NCI-H510A (cell line): ENCODE measurements around the gene GRAMD1C.

Source experiments
- DNase-seq: peaks from one replicate; lab custom pipeline; 2025; lab: John Stamatoyannopoulos, UW

The GRAMD1C gene

GRCh38 chr3:113952921-113953320 lies 114.3 kb downstream of the GRAMD1C start:
- DNase-seq: no peak

GRCh38 chr3:113953677-113954076 lies 115.1 kb downstream of the GRAMD1C start:
- DNase-seq: no peak

- no peak for DNase-seq
These were observed 115.6 kb downstream of the GRAMD1C start for GRCh38 chr3:113954091-113954685.

GRCh38 chr3:113963879-113964278 lies 125.3 kb downstream of the GRAMD1C start:
- no peak for DNase-seq

- no peak for DNase-seq
These were observed 127.6 kb downstream of the GRAMD1C start for GRCh38 chr3:113966172-113966571.

GRCh38 chr3:113968986-113969385 lies 130.4 kb downstream of the GRAMD1C start:
- no peak for DNase-seq

GRCh38 chr3:113977822-113978221 lies 139.2 kb downstream of the GRAMD1C start:
- no peak for DNase-seq

GRCh38 chr3:113979916-113980315 lies 141.3 kb downstream of the GRAMD1C start:
- no peak for DNase-seq

- DNase-seq: no peak
These were observed 143.2 kb downstream of the GRAMD1C start for GRCh38 chr3:113981803-113982202.

- DNase-seq: no peak
These were observed 145.0 kb downstream of the GRAMD1C start for GRCh38 chr3:113983544-113983943.

- no peak for DNase-seq
These were observed 147.0 kb downstream of the GRAMD1C start for GRCh38 chr3:113985541-113985940.
